Erythroblast (primary cell): ENCODE measurements around the gene GTF2IRD1.

Experiments
- GATA1 ChIP-seq: IDR thresholded peaks from 2 replicates; pipeline ENCODE4 v1.6.1; 2011; ENCODE audit warnings: low read depth, mild to moderate bottlenecking, control low read depth, low read length, moderate library complexity
- POLR2A ChIP-seq: IDR thresholded peaks from 2 replicates; pipeline ENCODE4 v1.6.1; 2011; ENCODE audit warnings: mild to moderate bottlenecking, low read length

DNA sequence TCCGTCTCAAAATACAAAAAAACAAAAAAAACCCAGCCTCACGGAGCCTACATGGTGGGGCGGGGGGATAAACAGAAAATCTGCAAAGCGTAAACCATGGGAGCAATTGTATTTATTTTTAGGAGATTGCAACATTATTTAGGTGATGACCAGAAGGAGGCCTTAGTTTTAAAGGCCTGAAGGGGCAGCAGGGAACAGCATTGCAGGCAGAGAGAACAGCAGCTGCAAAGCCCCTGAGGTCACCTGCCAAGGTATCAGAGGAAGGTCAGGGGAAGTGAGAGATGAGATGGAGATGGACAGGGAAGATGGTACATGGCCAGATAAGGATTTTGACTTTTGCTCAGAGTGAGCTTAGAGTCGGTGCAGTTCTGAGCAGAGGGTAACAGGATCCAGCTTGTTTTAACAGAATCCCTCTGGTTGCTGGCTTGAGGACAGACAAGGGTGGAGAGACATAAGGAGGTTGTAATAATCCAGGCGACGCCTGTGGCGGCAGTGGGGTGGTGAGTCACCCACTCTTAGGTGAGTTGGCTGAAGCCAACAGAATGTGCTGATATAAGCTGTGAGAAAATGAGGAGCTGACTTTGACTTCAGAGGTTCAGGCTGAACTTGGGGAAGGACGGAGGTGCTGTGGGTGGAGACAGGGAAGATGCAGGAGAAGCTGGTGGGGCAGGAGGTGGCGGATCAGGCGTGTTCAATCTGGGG is 121.5 kb downstream of the GTF2IRD1 start:
- TF ChIP-seq POLR2A (no peak), GATA1 (no peak)
